GM12874 (cell line): ENCODE results near the gene FNIP2.

ENCODE experiments used
- CTCF ChIP-seq: IDR thresholded peaks from 2 replicates; pipeline ENCODE4 v1.5.1; 2011; ENCODE audit warnings: low read depth, mild to moderate bottlenecking, control low read depth, low read length, moderate library complexity; ENCODE audit not compliant: insufficient read depth

Gene FNIP2

GRCh38 chr4:158822348-158822747 is 53.5 kb downstream of the FNIP2 start:
- TF ChIP-seq CTCF = no peak

GRCh38 chr4:158823461-158823873 is 54.6 kb downstream of the FNIP2 start:
- TF ChIP-seq CTCF = no peak

- no peak for TF ChIP-seq CTCF
These were observed 55.8 kb downstream of the FNIP2 start for GRCh38 chr4:158824425-158825274.

GRCh38 chr4:158825433-158826036 is 56.7 kb downstream of the FNIP2 start:
- TF ChIP-seq CTCF = no peak

GRCh38 chr4:158826057-158826456 is 57.2 kb downstream of the FNIP2 start:
- no peak for TF ChIP-seq CTCF

- no peak for TF ChIP-seq CTCF
These were observed 58.1 kb downstream of the FNIP2 start for GRCh38 chr4:158826882-158827281.

- no peak for TF ChIP-seq CTCF
These were observed 58.7 kb downstream of the FNIP2 start for GRCh38 chr4:158827543-158827981.
